ENCODE results near the gene GNG7. TPM values are rescaled to one million over a fixed set of nuclear protein-coding genes. Genes with fewer than 3 reads are reported as not detected.

The GNG7 gene
- 0.02 to 0.08 TPM (median 0.07 TPM) in 5 replicates for total RNA-seq (2022; extraction: Qiagen RNA extraction)

DNA sequence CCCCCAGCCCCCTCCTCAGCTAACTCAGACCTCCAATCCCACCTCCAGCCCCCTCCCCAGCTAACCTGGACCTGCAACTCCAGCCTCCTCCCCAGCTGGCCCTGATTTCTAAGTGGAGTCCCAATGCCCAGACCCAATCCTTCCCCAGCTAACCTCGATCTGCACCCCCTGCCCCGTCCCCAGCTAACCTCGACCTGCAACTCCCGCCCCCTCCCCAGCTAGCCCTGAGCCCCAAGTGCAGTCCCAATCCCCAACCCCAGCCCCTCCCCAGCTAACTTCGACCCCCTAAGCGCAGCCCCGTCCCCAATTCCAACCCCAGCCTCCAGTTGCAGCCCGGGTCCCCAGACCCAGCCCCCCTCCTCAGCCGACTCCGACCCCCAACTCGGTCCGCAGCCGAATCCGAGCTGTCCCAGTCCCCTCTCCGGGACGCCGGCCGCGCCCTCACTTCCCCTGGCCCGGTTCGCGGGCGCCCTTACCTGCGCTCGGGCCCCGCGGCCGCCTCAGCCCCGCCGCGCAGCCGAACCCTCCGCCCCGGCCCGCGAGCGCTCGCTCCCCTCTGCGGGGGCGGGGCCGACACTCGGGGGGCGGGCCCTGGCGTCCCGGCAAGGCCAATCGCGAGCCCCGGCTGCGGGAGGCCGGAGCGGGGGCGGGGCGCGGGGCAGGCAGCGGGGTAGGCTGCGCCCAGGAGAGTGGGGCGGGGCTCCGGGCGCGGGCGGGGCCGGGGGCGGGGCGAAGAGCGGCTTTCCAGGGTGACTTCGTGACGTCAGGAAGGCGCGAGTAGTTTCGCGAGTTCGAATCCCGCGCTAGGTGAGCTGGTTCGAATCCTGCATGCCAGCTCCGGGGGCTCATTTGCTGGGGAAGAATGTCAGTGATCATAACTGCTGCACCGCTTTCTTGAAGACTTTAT, at the start of gene GNG7:
GNG7 (minus strand) TSS at position 525 of the 907 bp plus-strand sequence. CDS start 182,006 bp downstream, outside the sequence.

DNA sequence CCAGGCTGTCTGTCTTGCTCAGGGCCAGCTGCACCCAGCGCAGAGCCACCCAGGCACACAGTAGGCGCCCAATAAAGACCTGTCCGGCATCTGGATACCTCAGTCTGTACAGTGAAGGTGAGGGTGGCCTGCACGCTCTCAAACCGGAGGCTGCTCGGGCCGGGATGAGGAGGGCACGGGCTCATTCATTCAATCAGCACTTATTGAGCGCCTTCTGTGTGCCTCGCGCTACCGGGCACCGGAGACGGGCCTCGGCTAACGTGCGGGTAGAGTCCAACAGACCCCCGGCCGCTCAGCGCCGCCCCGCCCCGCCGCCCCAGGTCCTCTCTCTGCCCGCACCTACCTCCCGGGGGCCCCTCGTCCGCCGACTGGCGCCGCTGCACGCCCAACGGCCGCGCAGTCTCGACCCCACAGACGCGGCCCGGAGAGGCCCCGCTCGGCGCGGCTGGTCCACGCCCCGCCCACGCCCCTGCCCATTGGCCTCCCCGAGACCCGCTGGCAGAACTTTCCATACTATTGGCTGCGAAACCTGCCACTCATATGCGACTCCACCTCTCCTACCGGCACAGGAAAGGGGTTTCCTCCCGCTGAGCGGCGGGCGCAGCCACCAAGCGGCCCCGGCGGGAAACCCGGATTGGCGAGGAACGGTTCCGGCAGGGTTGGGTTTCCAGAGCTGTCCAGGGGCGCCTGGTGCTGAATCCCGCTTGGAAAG, 37.3 kb upstream of the GNG7 start, which contains the start of gene SLC39A3:
SLC39A3 (minus strand) TSS at position 416 of the 712 bp plus-strand sequence. CDS start 2,760 bp downstream, outside the sequence.

DNA sequence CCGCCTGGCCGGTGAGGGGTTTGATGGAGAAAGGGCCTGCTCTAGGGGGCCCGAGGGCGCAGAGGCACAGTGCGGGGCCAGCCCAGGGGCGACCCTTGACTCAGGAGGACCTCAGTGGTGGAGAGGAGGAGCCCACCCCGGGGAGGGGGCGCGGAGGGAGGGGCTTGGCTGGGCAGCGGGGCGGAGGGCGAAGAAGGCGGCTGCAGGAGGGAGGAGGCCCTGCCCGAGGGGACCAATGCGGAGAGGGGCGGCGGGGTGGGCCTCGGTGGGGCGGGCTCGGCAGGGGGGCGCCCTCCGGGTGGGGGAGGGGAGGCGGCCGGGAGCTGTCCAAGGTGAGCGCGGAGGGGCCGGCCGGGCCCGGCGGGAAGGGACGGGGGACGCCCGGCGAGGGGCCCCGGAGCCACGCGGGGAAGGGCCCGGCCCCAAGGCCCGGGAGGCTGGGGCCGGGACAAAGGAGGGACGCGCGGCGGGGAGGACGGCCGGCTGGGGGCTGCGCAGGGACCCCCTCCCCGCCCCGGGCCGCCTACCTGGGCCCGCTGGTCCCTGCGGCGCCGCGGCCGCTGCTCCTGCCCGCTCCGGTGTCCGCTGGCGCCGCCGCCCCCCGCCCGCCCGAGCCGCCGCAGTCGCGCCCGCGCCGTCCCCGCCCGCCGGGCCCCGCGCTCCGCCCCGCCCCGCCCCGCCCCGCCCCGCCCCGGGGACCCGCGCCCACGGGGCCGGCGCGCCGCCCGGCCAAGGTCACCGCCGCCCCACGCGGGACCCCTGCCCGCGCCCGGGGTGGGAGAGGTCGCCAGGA, 18.5 kb upstream of the GNG7 start, which contains the start of gene DIRAS1:
DIRAS1 (minus strand) TSS at position 596 of the 793 bp plus-strand sequence. CDS start 3,566 bp downstream, outside the sequence.

DNA sequence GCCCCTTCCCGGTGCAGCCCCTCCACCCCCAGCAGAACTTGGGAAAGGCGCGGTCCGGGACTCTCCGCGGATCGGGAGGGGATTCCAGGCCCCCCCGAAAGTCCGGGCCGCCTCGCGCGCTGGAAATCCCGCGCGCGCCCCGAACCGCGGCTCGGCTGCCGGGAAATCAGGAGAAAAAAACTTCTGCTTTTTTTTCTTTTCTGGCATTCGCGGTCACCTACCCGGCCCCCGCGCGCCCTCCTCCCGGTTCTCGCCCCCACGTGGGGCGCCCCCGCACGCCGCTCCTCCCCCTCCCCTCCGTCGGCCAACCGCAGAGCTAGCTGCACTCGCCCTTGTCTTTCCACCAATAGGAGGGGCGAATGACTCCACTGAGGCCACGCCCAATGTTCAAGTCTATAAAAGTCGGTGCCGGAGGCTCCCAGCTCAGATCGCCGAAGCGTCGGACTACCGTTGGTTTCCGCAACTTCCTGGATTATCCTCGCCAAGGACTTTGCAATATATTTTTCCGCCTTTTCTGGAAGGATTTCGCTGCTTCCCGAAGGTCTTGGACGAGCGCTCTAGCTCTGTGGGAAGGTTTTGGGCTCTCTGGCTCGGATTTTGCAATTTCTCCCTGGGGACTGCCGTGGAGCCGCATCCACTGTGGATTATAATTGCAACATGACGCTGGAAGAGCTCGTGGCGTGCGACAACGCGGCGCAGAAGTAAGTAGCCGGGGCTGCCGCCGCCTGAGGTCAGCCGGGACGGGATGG, 226.6 kb downstream of the GNG7 start, which contains the start of gene GADD45B:
GADD45B (plus strand) TSS at position 426 of the 749 bp plus-strand sequence; CDS start at position 658, 232 bp downstream.

Other genes starting within 250 kb of the GNG7 start
- 57.2 to 93.5 TPM (median 85.0 TPM) in 5 replicates for gene LMNB2, start 245.7 kb downstream of the GNG7 start, total RNA-seq (2022; extraction: Qiagen RNA extraction)
- gene GADD45B, start 226.6 kb downstream of the GNG7 start, total RNA-seq (2022; extraction: Qiagen RNA extraction) = 96.5 to 124 TPM (median 112 TPM) in 5 replicates
- 2.8 to 4.7 TPM (median 4.1 TPM) in 5 replicates for gene DIRAS1, start 18.7 kb upstream of the GNG7 start, total RNA-seq (2022; extraction: Qiagen RNA extraction)
- gene SLC39A3, start 37.3 kb upstream of the GNG7 start, total RNA-seq (2022; extraction: Qiagen RNA extraction) = 26.6 to 29.2 TPM (median 27.5 TPM) in 5 replicates
- gene SGTA, start 80.6 kb upstream of the GNG7 start, total RNA-seq (2022; extraction: Qiagen RNA extraction) = 51.4 to 81.2 TPM (median 71.6 TPM) in 5 replicates
- 72.3 to 103 TPM (median 94.3 TPM) in 5 replicates for gene THOP1, start 82.8 kb upstream of the GNG7 start, total RNA-seq (2022; extraction: Qiagen RNA extraction)
- 0.67 to 1.1 TPM (median 0.93 TPM) in 5 replicates for gene ZNF554, start 117.2 kb upstream of the GNG7 start, total RNA-seq (2022; extraction: Qiagen RNA extraction)
- gene ZNF555, start 138.8 kb upstream of the GNG7 start, total RNA-seq (2022; extraction: Qiagen RNA extraction) = 1.4 to 3.2 TPM (median 2.3 TPM) in 5 replicates
- 0.01 to 0.19 TPM (median 0.04 TPM) in 5 replicates for gene ZNF556, start 164.6 kb upstream of the GNG7 start, total RNA-seq (2022; extraction: Qiagen RNA extraction)
- gene ZNF57, start 198.2 kb upstream of the GNG7 start, total RNA-seq (2022; extraction: Qiagen RNA extraction) = 3.9 to 6.0 TPM (median 4.5 TPM) in 5 replicates
- 1.6 to 1.8 TPM (median 1.8 TPM) in 5 replicates for gene ZNF77, start 242.3 kb upstream of the GNG7 start, total RNA-seq (2022; extraction: Qiagen RNA extraction)

All from A549 treated with dexamethasone at 1 μM for 4 hours (cell line).